DND-41 (cell line): Measurements from ENCODE around the gene MTHFD1.

Source experiments
- EZH2 ChIP-seq: IDR thresholded peaks from 3 replicates; pipeline ENCODE4 v1.6.1; 2012; ENCODE audit warnings: borderline replicate concordance, low read depth, mild to moderate bottlenecking, moderate library complexity, low read length, inconsistent platforms; ENCODE audit not compliant: severe bottlenecking
- TF ChIP-seq, protein P1 (sequence below): IDR thresholded peaks from 2 replicates; pipeline ENCODE4 v1.5.1; 2012; ENCODE audit warnings: borderline replicate concordance, low read length, moderate library complexity, mild to moderate bottlenecking; ENCODE audit not compliant: poor library complexity, severe bottlenecking; ENCODE audit errors: extremely low read depth

- TF ChIP-seq, protein P1, sequence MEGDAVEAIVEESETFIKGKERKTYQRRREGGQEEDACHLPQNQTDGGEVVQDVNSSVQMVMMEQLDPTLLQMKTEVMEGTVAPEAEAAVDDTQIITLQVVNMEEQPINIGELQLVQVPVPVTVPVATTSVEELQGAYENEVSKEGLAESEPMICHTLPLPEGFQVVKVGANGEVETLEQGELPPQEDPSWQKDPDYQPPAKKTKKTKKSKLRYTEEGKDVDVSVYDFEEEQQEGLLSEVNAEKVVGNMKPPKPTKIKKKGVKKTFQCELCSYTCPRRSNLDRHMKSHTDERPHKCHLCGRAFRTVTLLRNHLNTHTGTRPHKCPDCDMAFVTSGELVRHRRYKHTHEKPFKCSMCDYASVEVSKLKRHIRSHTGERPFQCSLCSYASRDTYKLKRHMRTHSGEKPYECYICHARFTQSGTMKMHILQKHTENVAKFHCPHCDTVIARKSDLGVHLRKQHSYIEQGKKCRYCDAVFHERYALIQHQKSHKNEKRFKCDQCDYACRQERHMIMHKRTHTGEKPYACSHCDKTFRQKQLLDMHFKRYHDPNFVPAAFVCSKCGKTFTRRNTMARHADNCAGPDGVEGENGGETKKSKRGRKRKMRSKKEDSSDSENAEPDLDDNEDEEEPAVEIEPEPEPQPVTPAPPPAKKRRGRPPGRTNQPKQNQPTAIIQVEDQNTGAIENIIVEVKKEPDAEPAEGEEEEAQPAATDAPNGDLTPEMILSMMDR, result no peak
- no peak for TF ChIP-seq EZH2
Observed at GRCh38 chr14:64506721-64507120, 118.6 kb downstream of the MTHFD1 start.
